ENCODE measurements around the gene VRK1.

Gene VRK1

GRCh38 chr14:96826818-96827217 lies 29.6 kb downstream of the VRK1 start:
- DNase-seq (ENCODE audit: low read depth), result no peak

- DNase-seq (ENCODE audit: low read depth), result no peak
Observed at GRCh38 chr14:96827290-96827689, 30.1 kb downstream of the VRK1 start.

GRCh38 chr14:96829791-96830190 lies 32.6 kb downstream of the VRK1 start:
- no peak for DNase-seq (ENCODE audit: low read depth)

- DNase-seq (ENCODE audit: low read depth), result no peak
Observed at GRCh38 chr14:96830946-96831345, 33.8 kb downstream of the VRK1 start.

GRCh38 chr14:96832351-96832750 lies 35.2 kb downstream of the VRK1 start:
- DNase-seq (ENCODE audit: low read depth), result no peak

- DNase-seq (ENCODE audit: low read depth), result no peak
Observed at GRCh38 chr14:96838449-96838848, 41.3 kb downstream of the VRK1 start.

- DNase-seq (ENCODE audit: low read depth), result no peak
Observed at GRCh38 chr14:96839251-96839650, 42.1 kb downstream of the VRK1 start.

- DNase-seq (ENCODE audit: low read depth), result no peak
Observed at GRCh38 chr14:96843137-96843536, 46.0 kb downstream of the VRK1 start.

GRCh38 chr14:96844857-96845570 lies 47.8 kb downstream of the VRK1 start:
- DNase-seq (ENCODE audit: low read depth), result no peak

GRCh38 chr14:96847451-96847850 lies 50.3 kb downstream of the VRK1 start:
- DNase-seq (ENCODE audit: low read depth), result no peak

- DNase-seq (ENCODE audit: low read depth), result no peak
Observed at GRCh38 chr14:96848011-96848410, 50.8 kb downstream of the VRK1 start.

- DNase-seq (ENCODE audit: low read depth), result no peak
Observed at GRCh38 chr14:96849733-96850132, 52.6 kb downstream of the VRK1 start.

- DNase-seq (ENCODE audit: low read depth), result no peak
Observed at GRCh38 chr14:96851694-96852381, 54.7 kb downstream of the VRK1 start.

GRCh38 chr14:96852823-96853422 lies 55.7 kb downstream of the VRK1 start:
- DNase-seq (ENCODE audit: low read depth), result no peak

- DNase-seq (ENCODE audit: low read depth), result no peak
Observed at GRCh38 chr14:96858643-96859042, 61.5 kb downstream of the VRK1 start.

- DNase-seq (ENCODE audit: low read depth), result no peak
Observed at GRCh38 chr14:96861568-96862310, 64.6 kb downstream of the VRK1 start.

- no peak for DNase-seq (ENCODE audit: low read depth)
Observed at GRCh38 chr14:96863327-96863985, 66.3 kb downstream of the VRK1 start.

- no peak for DNase-seq (ENCODE audit: low read depth)
Observed at GRCh38 chr14:96863986-96864330, 66.8 kb downstream of the VRK1 start.

GRCh38 chr14:96867634-96868033 lies 70.5 kb downstream of the VRK1 start:
- DNase-seq (ENCODE audit: low read depth), result no peak

- no peak for DNase-seq (ENCODE audit: low read depth)
Observed at GRCh38 chr14:96874127-96874526, 76.9 kb downstream of the VRK1 start.

- DNase-seq (ENCODE audit: low read depth), result no peak
Observed at GRCh38 chr14:96876747-96877146, 79.6 kb downstream of the VRK1 start.

- DNase-seq (ENCODE audit: low read depth), result no peak
Observed at GRCh38 chr14:96881713-96882112, 84.5 kb downstream of the VRK1 start.

Measured in HS-27A (cell line).